ENCODE data around the gene RCAN3.

RCAN3 gene

GRCh38 chr1:24578846-24579245 is 76.2 kb downstream of the RCAN3 start:
- DNase-seq (ENCODE audit: low read depth in 2 of 2): no peak

GRCh38 chr1:24580756-24581155 is 78.1 kb downstream of the RCAN3 start:
- DNase-seq (ENCODE audit: low read depth in 2 of 2): no peak

GRCh38 chr1:24584171-24584647 is 81.6 kb downstream of the RCAN3 start:
- no peak for DNase-seq (ENCODE audit: low read depth in 2 of 2)

- DNase-seq (ENCODE audit: low read depth in 2 of 2): no peak
Measured at GRCh38 chr1:24586119-24586518, 83.5 kb downstream of the RCAN3 start.

GRCh38 chr1:24586970-24587820 is 84.6 kb downstream of the RCAN3 start:
- peak; percentile 5 to 36 for DNase-seq (ENCODE audit: low read depth in 2 of 2)

- DNase-seq (ENCODE audit: low read depth in 2 of 2): no peak
Measured at GRCh38 chr1:24588573-24588972, 85.9 kb downstream of the RCAN3 start.

- no peak for DNase-seq (ENCODE audit: low read depth in 2 of 2)
Measured at GRCh38 chr1:24589200-24589599, 86.6 kb downstream of the RCAN3 start.
